ENCODE data around the gene ANO2. TPM values are rescaled to one million over a fixed set of nuclear protein-coding genes. Genes with fewer than 3 reads are reported as not detected.

The ANO2 gene
- polyA plus RNA-seq, 1 experiment, result 0.09 TPM

DNA sequence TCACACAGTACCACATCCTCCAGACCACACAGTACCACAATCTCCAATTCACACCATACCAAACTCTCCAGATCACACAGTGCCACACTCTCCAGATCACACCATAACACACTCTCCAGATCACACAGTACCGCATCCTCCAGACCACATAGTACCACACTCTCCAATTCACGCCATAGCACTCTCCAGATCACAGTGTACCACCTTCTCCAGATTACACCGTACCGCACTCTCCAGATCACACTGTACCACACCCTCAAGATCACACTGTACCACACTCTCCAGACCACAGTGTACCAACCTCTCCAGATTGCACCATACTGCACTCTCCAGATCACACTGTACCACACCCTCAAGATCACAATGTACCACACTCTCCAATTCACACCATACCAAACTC lies 328.2 kb downstream of the ANO2 start:
- ChIA-PET CTCF (no interaction called here), POLR2A (no interaction called here)
- Histone ChIP-seq H3K4me3 (ENCODE audit: low read depth, low read length) (no peak overlapping the region), H3K27me3 (ENCODE audit: control insufficient read depth, insufficient read depth, low read length) (peaks cover 4% of the 10 kb centered on the region), H3K9me3 (ENCODE audit: control insufficient read depth, insufficient read depth, low read length) (no peaks in the 10 kb centered on the region), H3K27ac (ENCODE audit: low read depth, low read length) (no peak overlapping the region)
- TF ChIP-seq, protein P1, sequence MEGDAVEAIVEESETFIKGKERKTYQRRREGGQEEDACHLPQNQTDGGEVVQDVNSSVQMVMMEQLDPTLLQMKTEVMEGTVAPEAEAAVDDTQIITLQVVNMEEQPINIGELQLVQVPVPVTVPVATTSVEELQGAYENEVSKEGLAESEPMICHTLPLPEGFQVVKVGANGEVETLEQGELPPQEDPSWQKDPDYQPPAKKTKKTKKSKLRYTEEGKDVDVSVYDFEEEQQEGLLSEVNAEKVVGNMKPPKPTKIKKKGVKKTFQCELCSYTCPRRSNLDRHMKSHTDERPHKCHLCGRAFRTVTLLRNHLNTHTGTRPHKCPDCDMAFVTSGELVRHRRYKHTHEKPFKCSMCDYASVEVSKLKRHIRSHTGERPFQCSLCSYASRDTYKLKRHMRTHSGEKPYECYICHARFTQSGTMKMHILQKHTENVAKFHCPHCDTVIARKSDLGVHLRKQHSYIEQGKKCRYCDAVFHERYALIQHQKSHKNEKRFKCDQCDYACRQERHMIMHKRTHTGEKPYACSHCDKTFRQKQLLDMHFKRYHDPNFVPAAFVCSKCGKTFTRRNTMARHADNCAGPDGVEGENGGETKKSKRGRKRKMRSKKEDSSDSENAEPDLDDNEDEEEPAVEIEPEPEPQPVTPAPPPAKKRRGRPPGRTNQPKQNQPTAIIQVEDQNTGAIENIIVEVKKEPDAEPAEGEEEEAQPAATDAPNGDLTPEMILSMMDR (IDR thresholded peaks at IDR 0.05; ENCODE audit: low read depth, low read length), result no peak
- DNase-seq (ENCODE audit: low read depth, low spot score), result no peak

DNA sequence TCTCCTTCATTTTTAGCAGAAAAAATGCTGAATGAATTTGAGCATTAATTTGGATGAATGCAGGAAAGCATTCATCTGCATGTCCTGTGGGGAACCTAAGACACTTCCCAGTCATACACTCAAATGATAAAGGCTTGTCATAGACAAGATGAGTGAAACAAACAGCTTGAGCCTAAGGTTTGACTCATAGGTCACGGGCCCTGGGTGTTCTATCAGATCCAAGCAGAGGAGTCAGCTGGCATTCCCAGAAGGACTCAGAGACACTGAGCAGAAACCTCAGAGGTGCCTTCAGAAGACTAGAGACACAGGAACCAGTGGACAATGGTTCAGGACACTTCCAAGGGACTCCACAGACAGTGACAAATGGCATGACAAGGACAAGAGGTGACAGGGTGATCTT lies 329.3 kb downstream of the ANO2 start:
- Histone ChIP-seq H3K27me3 (ENCODE audit: control insufficient read depth, insufficient read depth, low read length) (no peaks in the 10 kb centered on the region), H3K9me3 (ENCODE audit: control insufficient read depth, insufficient read depth, low read length) (no peaks in the 10 kb centered on the region), H3K27ac (ENCODE audit: low read depth, low read length) (no peak overlapping the region), H3K4me3 (ENCODE audit: low read depth, low read length) (no peak overlapping the region)
- ChIA-PET POLR2A (no interaction called here), CTCF (no interaction called here)
- no peak for DNase-seq (ENCODE audit: low read depth, low spot score)
- TF ChIP-seq, protein P1 (IDR thresholded peaks at IDR 0.05; ENCODE audit: low read depth, low read length), result no peak

DNA sequence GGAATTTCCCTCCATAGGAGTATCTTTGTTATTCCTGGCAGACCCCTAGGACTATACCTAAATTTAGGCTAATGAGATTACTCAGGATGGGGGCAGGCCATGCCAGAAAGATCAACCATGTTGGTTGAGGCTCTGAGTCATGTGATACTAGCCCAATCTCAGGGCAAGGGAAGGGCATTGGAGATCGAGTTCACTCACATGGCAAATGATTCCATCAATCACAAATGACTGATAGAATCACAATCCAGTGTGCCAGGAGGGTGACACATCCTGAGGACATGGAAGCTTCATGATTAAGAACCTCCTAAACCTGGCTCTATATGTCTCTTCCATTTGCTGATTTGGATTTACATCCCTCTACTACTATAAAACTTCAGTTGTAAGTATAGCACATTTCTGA lies 330.8 kb downstream of the ANO2 start:
- ChIA-PET POLR2A (no interaction called here), CTCF (no interaction called here)
- Histone ChIP-seq H3K27me3 (ENCODE audit: control insufficient read depth, insufficient read depth, low read length) (no peaks in the 10 kb centered on the region), H3K27ac (ENCODE audit: low read depth, low read length) (no peak overlapping the region), H3K4me3 (ENCODE audit: low read depth, low read length) (no peak overlapping the region), H3K9me3 (ENCODE audit: control insufficient read depth, insufficient read depth, low read length) (no peaks in the 10 kb centered on the region)
- no peak for DNase-seq (ENCODE audit: low read depth, low spot score)
- TF ChIP-seq, protein P1 (IDR thresholded peaks at IDR 0.05; ENCODE audit: low read depth, low read length), result no peak

DNA sequence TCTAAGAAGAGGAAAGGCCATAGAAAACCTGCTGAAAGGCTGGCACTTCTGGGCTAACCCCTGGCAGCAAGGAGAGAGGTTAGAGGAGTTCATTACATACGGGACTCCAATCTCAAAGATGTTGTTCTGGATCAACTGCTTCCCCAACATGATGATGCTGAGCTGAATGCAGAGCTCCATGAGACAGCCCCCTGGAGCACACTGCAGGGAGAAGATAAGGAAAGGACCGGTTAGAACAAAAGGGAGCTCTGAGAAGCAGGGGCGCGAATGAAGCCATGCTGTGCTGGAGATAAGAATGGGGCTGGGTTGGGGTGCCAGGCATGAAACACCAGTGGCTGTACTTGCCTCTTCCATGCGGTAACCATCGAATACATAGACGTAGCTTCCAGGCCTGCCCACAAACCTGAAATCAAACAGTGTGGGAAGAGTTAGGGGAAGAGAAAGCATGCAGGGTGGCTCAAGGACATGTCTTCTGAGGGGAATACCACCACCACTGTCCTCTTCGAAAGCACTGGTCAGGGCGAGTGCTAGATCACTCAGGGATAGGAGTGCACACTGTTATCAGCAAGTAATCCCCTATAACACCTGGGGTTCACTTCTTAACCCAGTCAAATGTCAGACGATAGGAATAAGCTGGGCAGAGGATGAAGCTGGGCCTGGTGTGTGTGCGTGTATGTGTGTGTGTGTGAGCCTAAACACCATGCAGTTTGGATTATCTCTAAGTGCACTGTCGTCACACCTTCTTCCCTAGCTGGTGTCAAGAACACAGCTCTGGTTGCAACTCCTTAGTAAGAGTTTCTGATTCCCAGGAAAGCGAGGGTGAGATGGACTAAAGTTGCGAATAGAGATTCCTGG lies 332.3 kb downstream of the ANO2 start:
- POLR2A ChIA-PET, result interaction anchor here (0.5 kb wide), 1 partner anchor 181 kb away, joined by 5 read pairs; the partner anchor contains the start of gene NTF3
- TF ChIP-seq, protein P1 (IDR thresholded peaks at IDR 0.05; ENCODE audit: low read depth, low read length), result no peak

DNA sequence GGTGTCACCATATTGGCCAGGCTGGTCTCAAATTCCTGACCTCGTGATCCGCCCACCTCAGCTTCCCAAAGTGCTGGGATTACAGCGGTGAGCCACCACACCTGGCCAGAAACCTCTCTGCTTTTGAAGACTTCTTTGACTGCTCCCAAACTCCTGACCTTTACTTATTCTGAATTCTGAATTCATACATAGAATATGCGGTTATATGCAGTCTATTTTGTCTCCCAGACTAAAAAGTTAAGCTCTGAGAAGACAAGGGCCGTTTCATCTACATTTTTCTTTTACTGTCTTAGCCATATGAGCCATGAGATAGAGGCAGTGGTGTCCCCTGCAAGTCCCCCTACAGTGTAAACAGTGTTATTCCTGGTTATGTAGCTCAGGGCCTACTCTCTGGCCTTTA lies 333.9 kb downstream of the ANO2 start:
- H3K27me3 ChIP-seq (ENCODE audit: control insufficient read depth, insufficient read depth, low read length), result no peaks in the 10 kb centered on the region
- no peak overlapping the region for H3K27ac ChIP-seq (ENCODE audit: low read depth, low read length)
- DNase-seq (ENCODE audit: low read depth, low spot score), result no peak
- ChIA-PET POLR2A (no interaction called here), CTCF (interaction anchor here (1.1 kb wide), 1 partner anchor 183 kb away, joined by 5 read pairs; no protein-coding TSS in a partner anchor)
- TF ChIP-seq, protein P1 (IDR thresholded peaks at IDR 0.05; ENCODE audit: low read depth, low read length), result no peak
- H3K4me3 ChIP-seq (ENCODE audit: low read depth, low read length), result no peak overlapping the region
- no peaks in the 10 kb centered on the region for H3K9me3 ChIP-seq (ENCODE audit: control insufficient read depth, insufficient read depth, low read length)

More for the DNA sequence above, 332.3 kb downstream of the ANO2 start:
- DNase-seq (ENCODE audit: low read depth, low spot score), result no peak
- no peaks in the 10 kb centered on the region for H3K27me3 ChIP-seq (ENCODE audit: control insufficient read depth, insufficient read depth, low read length)
- H3K27ac ChIP-seq (ENCODE audit: low read depth, low read length), result no peak overlapping the region
- CTCF ChIA-PET, result no interaction called here
- H3K4me3 ChIP-seq (ENCODE audit: low read depth, low read length), result no peak overlapping the region
- H3K9me3 ChIP-seq (ENCODE audit: control insufficient read depth, insufficient read depth, low read length), result no peaks in the 10 kb centered on the region
